Measurements from ENCODE around the gene TMEM250.

The TMEM250 gene

GRCh38 chr9:136118320-136119060 lies at the start of gene TMEM250:
Gene TMEM250, minus strand, starts transcription at chr9:136118875. Its CDS starts 1,975 bp downstream, at chr9:136116900.
- H3K9ac ChIP-seq (ENCODE audit: low read depth, low read length): peak within 1 kb of the TSS; percentile 88
- H3K9me3 ChIP-seq (ENCODE audit: control insufficient read depth, insufficient read depth, low read length): no peaks in the 10 kb centered on the region
- H3K36me3 ChIP-seq (ENCODE audit: insufficient read depth, low read length): no peaks in the 10 kb centered on the region
- no peaks in the 10 kb centered on the region; the same call in 1 of the 2 replicates for H3K4me1 ChIP-seq (ENCODE audit: insufficient read depth, low read length)

GRCh38 chr9:136163248-136163850 lies 44.7 kb upstream of the TMEM250 start:
- Histone ChIP-seq H3K9ac (ENCODE audit: low read depth, low read length) (no peak overlapping the region), H3K4me1 (ENCODE audit: insufficient read depth, low read length) (no peaks in the 10 kb centered on the region; the same call in 1 of the 2 replicates), H3K36me3 (ENCODE audit: insufficient read depth, low read length) (no peaks in the 10 kb centered on the region), H3K9me3 (ENCODE audit: control insufficient read depth, insufficient read depth, low read length) (no peaks in the 10 kb centered on the region)

GRCh38 chr9:136160995-136161610 lies 42.4 kb upstream of the TMEM250 start:
- Histone ChIP-seq H3K9ac (ENCODE audit: low read depth, low read length) (no peak overlapping the region), H3K9me3 (ENCODE audit: control insufficient read depth, insufficient read depth, low read length) (no peaks in the 10 kb centered on the region), H3K4me1 (ENCODE audit: insufficient read depth, low read length) (no peaks in the 10 kb centered on the region; the same call in 1 of the 2 replicates), H3K36me3 (ENCODE audit: insufficient read depth, low read length) (no peaks in the 10 kb centered on the region)

- no peaks in the 10 kb centered on the region; the same call in 1 of the 2 replicates for H3K4me1 ChIP-seq (ENCODE audit: insufficient read depth, low read length)
- H3K9me3 ChIP-seq (ENCODE audit: control insufficient read depth, insufficient read depth, low read length): no peaks in the 10 kb centered on the region
- no peaks in the 10 kb centered on the region for H3K36me3 ChIP-seq (ENCODE audit: insufficient read depth, low read length)
- H3K9ac ChIP-seq (ENCODE audit: low read depth, low read length): no peak overlapping the region
Measured at GRCh38 chr9:136160381-136160841, 41.7 kb upstream of the TMEM250 start.

GRCh38 chr9:136159851-136160250 lies 41.2 kb upstream of the TMEM250 start:
- Histone ChIP-seq H3K4me1 (ENCODE audit: insufficient read depth, low read length) (no peaks in the 10 kb centered on the region; the same call in 1 of the 2 replicates), H3K9ac (ENCODE audit: low read depth, low read length) (no peak overlapping the region), H3K9me3 (ENCODE audit: control insufficient read depth, insufficient read depth, low read length) (no peaks in the 10 kb centered on the region), H3K36me3 (ENCODE audit: insufficient read depth, low read length) (no peaks in the 10 kb centered on the region)

GRCh38 chr9:136157477-136158265 lies 39.0 kb upstream of the TMEM250 start:
- Histone ChIP-seq H3K9ac (ENCODE audit: low read depth, low read length) (no peak overlapping the region), H3K36me3 (ENCODE audit: insufficient read depth, low read length) (no peaks in the 10 kb centered on the region), H3K9me3 (ENCODE audit: control insufficient read depth, insufficient read depth, low read length) (no peaks in the 10 kb centered on the region), H3K4me1 (ENCODE audit: insufficient read depth, low read length) (no peaks in the 10 kb centered on the region; the same call in 1 of the 2 replicates)

GRCh38 chr9:136156209-136157120 lies 37.8 kb upstream of the TMEM250 start:
- H3K9ac ChIP-seq (ENCODE audit: low read depth, low read length): no peak overlapping the region
- no peaks in the 10 kb centered on the region for H3K36me3 ChIP-seq (ENCODE audit: insufficient read depth, low read length)
- no peaks in the 10 kb centered on the region for H3K9me3 ChIP-seq (ENCODE audit: control insufficient read depth, insufficient read depth, low read length)
- H3K4me1 ChIP-seq (ENCODE audit: insufficient read depth, low read length): peaks cover 4% of the 10 kb centered on the region; the same call in 1 of the 2 replicates

GRCh38 chr9:136155576-136155975 lies 36.9 kb upstream of the TMEM250 start:
- Histone ChIP-seq H3K9ac (ENCODE audit: low read depth, low read length) (no peak overlapping the region), H3K4me1 (ENCODE audit: insufficient read depth, low read length) (peaks cover 4% of the 10 kb centered on the region; the same call in 1 of the 2 replicates), H3K36me3 (ENCODE audit: insufficient read depth, low read length) (no peaks in the 10 kb centered on the region), H3K9me3 (ENCODE audit: control insufficient read depth, insufficient read depth, low read length) (no peaks in the 10 kb centered on the region)

GRCh38 chr9:136154943-136155342 lies 36.3 kb upstream of the TMEM250 start:
- no peaks in the 10 kb centered on the region for H3K36me3 ChIP-seq (ENCODE audit: insufficient read depth, low read length)
- peaks cover 4% of the 10 kb centered on the region; the same call in 1 of the 2 replicates for H3K4me1 ChIP-seq (ENCODE audit: insufficient read depth, low read length)
- H3K9ac ChIP-seq (ENCODE audit: low read depth, low read length): no peak overlapping the region
- H3K9me3 ChIP-seq (ENCODE audit: control insufficient read depth, insufficient read depth, low read length): no peaks in the 10 kb centered on the region

GRCh38 chr9:136153381-136154065 lies 34.8 kb upstream of the TMEM250 start:
- H3K9ac ChIP-seq (ENCODE audit: low read depth, low read length): no peak overlapping the region
- H3K4me1 ChIP-seq (ENCODE audit: insufficient read depth, low read length): peaks cover 4% of the 10 kb centered on the region; the same call in 1 of the 2 replicates
- no peaks in the 10 kb centered on the region for H3K36me3 ChIP-seq (ENCODE audit: insufficient read depth, low read length)
- no peaks in the 10 kb centered on the region for H3K9me3 ChIP-seq (ENCODE audit: control insufficient read depth, insufficient read depth, low read length)

GRCh38 chr9:136152931-136153330 lies 34.3 kb upstream of the TMEM250 start:
- Histone ChIP-seq H3K4me1 (ENCODE audit: insufficient read depth, low read length) (peaks cover 4% of the 10 kb centered on the region; the same call in 1 of the 2 replicates), H3K9ac (ENCODE audit: low read depth, low read length) (no peak overlapping the region), H3K36me3 (ENCODE audit: insufficient read depth, low read length) (no peaks in the 10 kb centered on the region), H3K9me3 (ENCODE audit: control insufficient read depth, insufficient read depth, low read length) (no peaks in the 10 kb centered on the region)

- peaks cover 4% of the 10 kb centered on the region; the same call in 1 of the 2 replicates for H3K4me1 ChIP-seq (ENCODE audit: insufficient read depth, low read length)
- no peaks in the 10 kb centered on the region for H3K36me3 ChIP-seq (ENCODE audit: insufficient read depth, low read length)
- no peaks in the 10 kb centered on the region for H3K9me3 ChIP-seq (ENCODE audit: control insufficient read depth, insufficient read depth, low read length)
Measured at GRCh38 chr9:136152543-136152866, 33.8 kb upstream of the TMEM250 start.

More at GRCh38 chr9:136152543-136152866, 33.8 kb upstream of the TMEM250 start:
- H3K9ac ChIP-seq (ENCODE audit: low read depth, low read length): no peak overlapping the region
